ENCODE results near the gene EIF3B. TPM values are rescaled to one million over a fixed set of nuclear protein-coding genes. Genes with fewer than 3 reads are reported as not detected.

The EIF3B gene
- total and polyA plus RNA-seq, 9 of the 15 experiments (the other 6 are each of a cell fraction or from before 2014, with no cell fraction given): 25.9 to 494 (median 357) TPM

- TF ChIP-seq GATAD2B (IDR thresholded peaks at IDR 0.05; ENCODE audit: borderline replicate concordance) (no peak; the same call in 1 of the 2 replicates), GABPB2 (CRISPR knock-in tag; conservative IDR thresholded peaks at IDR 0.05) (no peak), ARID2 (IDR thresholded peaks at IDR 0.05) (no peak), ZNF57 (CRISPR knock-in tag; IDR thresholded peaks at IDR 0.05) (no peak), E2F5 (CRISPR knock-in tag; IDR thresholded peaks at IDR 0.05) (no peak), CBX2 (IDR thresholded peaks at IDR 0.05; ENCODE audit: insufficient read depth, low read length, poor library complexity, severe bottlenecking) (no peak), CBX8 (IDR thresholded peaks at IDR 0.05; ENCODE audit: borderline replicate concordance, extremely low read depth, low read depth, low read length, poor library complexity, severe bottlenecking) (no peak), ARID4B (CRISPR knock-in tag; IDR thresholded peaks at IDR 0.05) (no peak), ZNF592 (IDR thresholded peaks at IDR 0.05) (peak; percentile 70; the same call in 1 of the 2 replicates), CBFA2T2 (conservative IDR thresholded peaks at IDR 0.05) (no peak), SMAD2 (IDR thresholded peaks at IDR 0.05; ENCODE audit: low read depth, low read length) (no peak)
Measured at GRCh38 chr7:2399848-2400587, 45.4 kb downstream of the EIF3B start (continued).

All from K562 (cell line).